ENCODE measurements around the gene CDC20B. TPM values are rescaled to one million over a fixed set of nuclear protein-coding genes. Genes with fewer than 3 reads are reported as not detected.

Gene CDC20B
- total RNA-seq, 1 donor = not detected

GRCh38 chr5:55123365-55123764, 49.6 kb downstream of the CDC20B start:
- H3K27ac ChIP-seq (ENCODE audit: low read depth, low read length) = no peak overlapping the region
- no peak overlapping the region for H3K4me2 ChIP-seq (ENCODE audit: insufficient read depth, low read length)
- H3K27me3 ChIP-seq (ENCODE audit: insufficient read depth, low read length) = no peaks in the 10 kb centered on the region
- DNase-seq (ENCODE audit: insufficient read length, low spot score, missing footprints) = no peak
- H4K20me1 ChIP-seq (ENCODE audit: insufficient read depth, low read length) = no peaks in the 10 kb centered on the region
- H3K79me2 ChIP-seq (ENCODE audit: insufficient read depth, low read length) = no peaks in the 10 kb centered on the region
- no peak for TF ChIP-seq CTCF (IDR thresholded peaks at IDR 0.05; ENCODE audit: extremely low read depth, low read depth, low read length)
- no peaks in the 10 kb centered on the region for H3K36me3 ChIP-seq (ENCODE audit: insufficient read depth, low read length)
- H3K9me3 ChIP-seq (ENCODE audit: low read depth, low read length) = no peaks in the 10 kb centered on the region
- no peaks in the 10 kb centered on the region for H3K4me1 ChIP-seq (ENCODE audit: insufficient read depth, low read length)
- H2AFZ ChIP-seq (ENCODE audit: low read length) = no peak overlapping the region
- no peak overlapping the region for H3K4me3 ChIP-seq (ENCODE audit: insufficient read depth, low read length)

- no peaks in the 10 kb centered on the region for H3K9me3 ChIP-seq (ENCODE audit: low read depth, low read length)
- H4K20me1 ChIP-seq (ENCODE audit: insufficient read depth, low read length) = no peaks in the 10 kb centered on the region
- DNase-seq (ENCODE audit: insufficient read length, low spot score, missing footprints) = no peak
- no peaks in the 10 kb centered on the region for H3K27me3 ChIP-seq (ENCODE audit: insufficient read depth, low read length)
- no peak overlapping the region for H3K4me2 ChIP-seq (ENCODE audit: insufficient read depth, low read length)
- H2AFZ ChIP-seq (ENCODE audit: low read length) = no peak overlapping the region
- H3K27ac ChIP-seq (ENCODE audit: low read depth, low read length) = no peak overlapping the region
- H3K79me2 ChIP-seq (ENCODE audit: insufficient read depth, low read length) = no peaks in the 10 kb centered on the region
- H3K36me3 ChIP-seq (ENCODE audit: insufficient read depth, low read length) = no peaks in the 10 kb centered on the region
- no peak overlapping the region for H3K4me3 ChIP-seq (ENCODE audit: insufficient read depth, low read length)
- TF ChIP-seq CTCF (IDR thresholded peaks at IDR 0.05; ENCODE audit: extremely low read depth, low read depth, low read length) = no peak
- H3K4me1 ChIP-seq (ENCODE audit: insufficient read depth, low read length) = no peaks in the 10 kb centered on the region
Measured at GRCh38 chr5:55114061-55114460, 58.9 kb downstream of the CDC20B start.

- H3K4me3 ChIP-seq (ENCODE audit: insufficient read depth, low read length) = no peak overlapping the region
- H3K9me3 ChIP-seq (ENCODE audit: low read depth, low read length) = no peaks in the 10 kb centered on the region
- H3K36me3 ChIP-seq (ENCODE audit: insufficient read depth, low read length) = no peaks in the 10 kb centered on the region
- no peak overlapping the region for H3K27ac ChIP-seq (ENCODE audit: low read depth, low read length)
- no peaks in the 10 kb centered on the region for H3K4me1 ChIP-seq (ENCODE audit: insufficient read depth, low read length)
- no peaks in the 10 kb centered on the region for H3K27me3 ChIP-seq (ENCODE audit: insufficient read depth, low read length)
- no peak for DNase-seq (ENCODE audit: insufficient read length, low spot score, missing footprints)
- no peak overlapping the region for H2AFZ ChIP-seq (ENCODE audit: low read length)
- TF ChIP-seq CTCF (IDR thresholded peaks at IDR 0.05; ENCODE audit: extremely low read depth, low read depth, low read length) = no peak
- no peaks in the 10 kb centered on the region for H3K79me2 ChIP-seq (ENCODE audit: insufficient read depth, low read length)
- H3K4me2 ChIP-seq (ENCODE audit: insufficient read depth, low read length) = no peak overlapping the region
- no peaks in the 10 kb centered on the region for H4K20me1 ChIP-seq (ENCODE audit: insufficient read depth, low read length)
Measured at GRCh38 chr5:55113327-55113726, 59.6 kb downstream of the CDC20B start.

GRCh38 chr5:55110217-55110616, 62.8 kb downstream of the CDC20B start:
- no peaks in the 10 kb centered on the region for H3K27me3 ChIP-seq (ENCODE audit: insufficient read depth, low read length)
- H3K79me2 ChIP-seq (ENCODE audit: insufficient read depth, low read length) = no peaks in the 10 kb centered on the region
- H3K4me2 ChIP-seq (ENCODE audit: insufficient read depth, low read length) = no peak overlapping the region
- H3K9me3 ChIP-seq (ENCODE audit: low read depth, low read length) = no peaks in the 10 kb centered on the region
- no peaks in the 10 kb centered on the region for H3K4me1 ChIP-seq (ENCODE audit: insufficient read depth, low read length)
- no peak for TF ChIP-seq CTCF (IDR thresholded peaks at IDR 0.05; ENCODE audit: extremely low read depth, low read depth, low read length)
- H3K4me3 ChIP-seq (ENCODE audit: insufficient read depth, low read length) = no peak overlapping the region
- no peaks in the 10 kb centered on the region for H3K36me3 ChIP-seq (ENCODE audit: insufficient read depth, low read length)
- no peaks in the 10 kb centered on the region for H4K20me1 ChIP-seq (ENCODE audit: insufficient read depth, low read length)
- no peak for DNase-seq (ENCODE audit: insufficient read length, low spot score, missing footprints)
- H3K27ac ChIP-seq (ENCODE audit: low read depth, low read length) = no peak overlapping the region
- peak overlapping the region; percentile 28 for H2AFZ ChIP-seq (ENCODE audit: low read length)
